Glutamatergic neuron (in vitro differentiated cells): Measurements from ENCODE around the gene E2F7. TPM values are rescaled to one million over a fixed set of nuclear protein-coding genes. Genes with fewer than 3 reads are reported as not detected.
A peak's percentile ranks its signal among the peaks of the same experiment; 100 is the strongest.

Experiments used
- DNase-seq: peaks from one replicate; pipeline ENCODE4 v3.0.0; 2022
- H3K27ac Mint-ChIP-seq: one replicate; pipeline ENCODE4 v1.8.0; 2020; ENCODE audit warnings: mild to moderate bottlenecking, mixed read lengths, inconsistent platforms; ENCODE audit not compliant: unreplicated experiment
- H3K27me3 Mint-ChIP-seq: one replicate; pipeline ENCODE4 v1.8.0; 2020; ENCODE audit warnings: mild to moderate bottlenecking, moderate library complexity, mixed read lengths, inconsistent platforms; ENCODE audit not compliant: unreplicated experiment
- H3K36me3 Mint-ChIP-seq: one replicate; pipeline ENCODE4 v1.8.0; 2020; ENCODE audit warnings: mild to moderate bottlenecking, mixed read lengths, inconsistent platforms; ENCODE audit not compliant: unreplicated experiment
- H3K4me1 Mint-ChIP-seq: one replicate; pipeline ENCODE4 v1.8.0; 2020; ENCODE audit warnings: mild to moderate bottlenecking, low read depth, mixed read lengths, inconsistent platforms; ENCODE audit not compliant: unreplicated experiment
- H3K4me3 Mint-ChIP-seq: one replicate; pipeline ENCODE4 v1.8.0; 2020; ENCODE audit warnings: mild to moderate bottlenecking, mixed read lengths, inconsistent platforms; ENCODE audit not compliant: unreplicated experiment
- H3K9me3 Mint-ChIP-seq: one replicate; pipeline ENCODE4 v1.8.0; 2020; ENCODE audit warnings: mild to moderate bottlenecking, moderate library complexity, mixed read lengths, inconsistent platforms; ENCODE audit not compliant: unreplicated experiment
- total RNA-seq: library from RNA; stranded (reverse); fragmentation: NEBNext Ultra II Directional; extraction: Animal tissue kit (Norgen Biotek cat#: 25700); gene quantifications from one replicate; pipeline ENCODE4 v1.2.1, GENCODE V29; 2021; ENCODE audit not compliant: unreplicated experiment
- TF ChIP-seq, protein P1 (sequence below): fragments of 200-600 bp; sonication (generic); IDR thresholded peaks from one replicate; pipeline ENCODE4 v1.5.0; 2021; ENCODE audit not compliant: partially characterized antibody, unreplicated experiment

The E2F7 gene
- total RNA-seq, 1 donor from 2014 or later, result 4.2 TPM

GRCh38 chr12:77058740-77059139, 6.6 kb downstream of the E2F7 start:
- Mint-ChIP-seq H3K9me3 (no peaks in the 10 kb centered on the region), H3K4me1 (no peaks in the 10 kb centered on the region), H3K4me3 (no peak overlapping the region), H3K27me3 (no peaks in the 10 kb centered on the region), H3K36me3 (no peaks in the 10 kb centered on the region), H3K27ac (no peak overlapping the region)
- TF ChIP-seq, protein P1, sequence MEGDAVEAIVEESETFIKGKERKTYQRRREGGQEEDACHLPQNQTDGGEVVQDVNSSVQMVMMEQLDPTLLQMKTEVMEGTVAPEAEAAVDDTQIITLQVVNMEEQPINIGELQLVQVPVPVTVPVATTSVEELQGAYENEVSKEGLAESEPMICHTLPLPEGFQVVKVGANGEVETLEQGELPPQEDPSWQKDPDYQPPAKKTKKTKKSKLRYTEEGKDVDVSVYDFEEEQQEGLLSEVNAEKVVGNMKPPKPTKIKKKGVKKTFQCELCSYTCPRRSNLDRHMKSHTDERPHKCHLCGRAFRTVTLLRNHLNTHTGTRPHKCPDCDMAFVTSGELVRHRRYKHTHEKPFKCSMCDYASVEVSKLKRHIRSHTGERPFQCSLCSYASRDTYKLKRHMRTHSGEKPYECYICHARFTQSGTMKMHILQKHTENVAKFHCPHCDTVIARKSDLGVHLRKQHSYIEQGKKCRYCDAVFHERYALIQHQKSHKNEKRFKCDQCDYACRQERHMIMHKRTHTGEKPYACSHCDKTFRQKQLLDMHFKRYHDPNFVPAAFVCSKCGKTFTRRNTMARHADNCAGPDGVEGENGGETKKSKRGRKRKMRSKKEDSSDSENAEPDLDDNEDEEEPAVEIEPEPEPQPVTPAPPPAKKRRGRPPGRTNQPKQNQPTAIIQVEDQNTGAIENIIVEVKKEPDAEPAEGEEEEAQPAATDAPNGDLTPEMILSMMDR, result no peak
- no peak for DNase-seq

DNA sequence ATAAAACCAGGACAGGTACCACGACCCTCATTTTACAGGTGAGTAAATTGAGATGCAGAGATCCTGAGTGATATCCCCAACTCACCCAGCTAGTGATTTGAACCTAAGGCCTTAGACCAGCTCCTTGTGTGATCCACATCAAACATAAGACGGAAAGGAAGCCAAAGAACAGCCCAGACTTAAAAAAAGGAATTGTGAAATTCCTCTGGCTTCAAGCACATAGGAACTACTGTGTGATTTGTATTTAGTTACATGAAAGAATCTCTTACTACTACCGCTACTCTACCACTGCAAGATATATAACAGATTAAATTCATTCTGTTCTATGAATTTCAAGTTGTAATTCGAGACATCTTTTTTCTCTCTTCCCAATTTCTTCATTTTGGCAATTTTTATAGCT, 10.5 kb downstream of the E2F7 start:
- Mint-ChIP-seq H3K9me3 (no peaks in the 10 kb centered on the region), H3K27ac (no peak overlapping the region), H3K4me3 (no peak overlapping the region), H3K36me3 (no peaks in the 10 kb centered on the region), H3K27me3 (no peaks in the 10 kb centered on the region), H3K4me1 (no peaks in the 10 kb centered on the region)
- no peak for DNase-seq
- TF ChIP-seq, protein P1, result no peak

DNA sequence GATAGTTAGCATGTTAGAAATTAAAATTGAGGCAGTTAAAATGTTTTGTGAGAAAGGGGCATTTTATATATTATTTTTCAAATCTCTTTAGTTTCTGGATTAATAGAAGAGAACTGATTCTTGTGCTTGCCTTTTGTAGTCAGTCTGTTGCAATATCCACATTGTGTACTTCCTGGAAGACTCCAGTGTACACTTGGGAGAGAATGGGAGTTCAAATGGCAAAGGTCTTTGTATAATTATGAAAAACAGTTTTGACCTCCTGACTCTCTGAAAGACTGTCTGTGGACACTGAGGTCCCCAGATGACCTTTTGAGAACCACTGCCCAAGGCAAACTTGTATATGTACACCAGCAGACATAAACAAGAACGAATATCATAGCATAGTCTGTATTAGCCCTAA, 12.1 kb downstream of the E2F7 start:
- Mint-ChIP-seq H3K36me3 (no peaks in the 10 kb centered on the region), H3K9me3 (no peaks in the 10 kb centered on the region), H3K27me3 (no peaks in the 10 kb centered on the region), H3K27ac (no peak overlapping the region), H3K4me3 (no peak overlapping the region), H3K4me1 (peaks cover 2% of the 10 kb centered on the region)
- TF ChIP-seq, protein P1, result no peak
- DNase-seq, result no peak

- Mint-ChIP-seq H3K4me1 (peaks cover 17% of the 10 kb centered on the region), H3K27me3 (no peaks in the 10 kb centered on the region), H3K9me3 (no peaks in the 10 kb centered on the region), H3K27ac (no peak overlapping the region), H3K36me3 (no peaks in the 10 kb centered on the region), H3K4me3 (no peak overlapping the region)
- TF ChIP-seq, protein P1, result peak; percentile 88
- no peak for DNase-seq
Observed at GRCh38 chr12:77049767-77050353, 15.5 kb downstream of the E2F7 start.

DNA sequence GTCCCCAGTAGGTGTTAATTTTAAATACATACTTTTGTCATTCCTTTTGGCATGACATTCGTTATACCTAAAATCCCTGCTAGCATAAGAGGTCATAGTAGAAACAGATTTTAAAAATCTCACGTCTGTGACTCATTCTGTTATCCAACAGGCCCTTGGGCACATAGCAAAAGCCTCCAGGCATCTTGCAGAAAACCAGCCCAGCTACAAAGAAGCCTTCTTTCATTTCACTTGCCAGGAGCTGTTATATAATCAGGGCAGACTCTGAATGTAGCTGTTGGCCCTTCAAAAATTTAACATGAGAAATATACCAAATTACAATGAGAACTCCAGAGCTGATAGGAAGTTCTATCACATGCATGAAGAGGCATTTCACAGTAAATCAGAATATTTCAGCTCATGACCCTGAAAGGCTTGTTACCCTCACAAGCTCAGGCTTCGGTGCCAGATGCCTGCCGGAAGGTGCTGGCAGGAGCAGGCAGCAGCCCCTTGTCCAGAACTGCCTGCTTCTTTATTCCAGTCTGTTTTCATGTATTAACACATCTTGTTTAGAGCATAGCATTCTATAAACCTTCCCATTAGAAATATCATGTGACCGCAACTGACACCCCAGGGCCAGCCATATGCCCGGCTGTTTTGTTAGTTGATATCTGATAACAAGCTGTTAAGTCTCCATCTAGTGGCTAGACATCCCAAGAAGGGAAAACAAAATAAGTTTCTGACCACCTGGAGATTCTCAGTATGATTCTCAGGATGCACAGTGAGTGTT, 17.8 kb downstream of the E2F7 start:
- TF ChIP-seq, protein P1, result no peak
- Mint-ChIP-seq H3K27ac (peak overlapping the region; percentile 55), H3K4me3 (no peak overlapping the region), H3K9me3 (no peaks in the 10 kb centered on the region), H3K36me3 (no peaks in the 10 kb centered on the region), H3K4me1 (peaks cover 17% of the 10 kb centered on the region), H3K27me3 (no peaks in the 10 kb centered on the region)
- peak; percentile 16 for DNase-seq
